DND-41 (cell line): ENCODE measurements around the gene KCNN3.

Experiments used
- CTCF ChIP-seq: IDR thresholded peaks from 2 replicates; pipeline ENCODE4 v1.5.1; 2012; ENCODE audit warnings: borderline replicate concordance, low read length, moderate library complexity, mild to moderate bottlenecking; ENCODE audit not compliant: poor library complexity, severe bottlenecking; ENCODE audit errors: extremely low read depth
- EZH2 ChIP-seq: IDR thresholded peaks from 3 replicates; pipeline ENCODE4 v1.6.1; 2012; ENCODE audit warnings: borderline replicate concordance, low read depth, mild to moderate bottlenecking, moderate library complexity, low read length, inconsistent platforms; ENCODE audit not compliant: severe bottlenecking

DNA sequence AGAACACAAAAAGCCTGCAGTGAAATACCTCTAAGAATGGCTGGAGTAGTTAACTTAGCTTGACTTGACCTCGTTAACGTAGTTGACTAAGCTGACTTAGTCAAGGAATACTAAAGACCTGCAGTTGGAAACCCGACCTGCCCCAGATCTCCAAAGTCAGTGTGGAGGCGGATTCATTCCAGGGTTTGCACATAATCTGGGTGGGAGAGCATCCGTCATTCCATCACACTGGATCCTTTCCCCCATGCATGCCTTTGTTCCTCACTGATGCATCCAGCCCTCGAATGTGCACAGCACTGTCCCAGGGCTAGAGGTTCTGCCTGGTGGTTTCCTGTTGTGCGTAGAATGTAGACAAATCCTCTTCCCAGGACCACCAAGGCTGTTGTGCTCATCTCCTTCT is 76.4 kb downstream of the KCNN3 start:
- no peak for TF ChIP-seq CTCF
- TF ChIP-seq EZH2 = no peak
